ENCODE results near the gene GABRA5. TPM values are rescaled to one million over a fixed set of nuclear protein-coding genes. Genes with fewer than 3 reads are reported as not detected.

GABRA5 gene
- total RNA-seq, 1 donor from 2014 or later: not detected

DNA sequence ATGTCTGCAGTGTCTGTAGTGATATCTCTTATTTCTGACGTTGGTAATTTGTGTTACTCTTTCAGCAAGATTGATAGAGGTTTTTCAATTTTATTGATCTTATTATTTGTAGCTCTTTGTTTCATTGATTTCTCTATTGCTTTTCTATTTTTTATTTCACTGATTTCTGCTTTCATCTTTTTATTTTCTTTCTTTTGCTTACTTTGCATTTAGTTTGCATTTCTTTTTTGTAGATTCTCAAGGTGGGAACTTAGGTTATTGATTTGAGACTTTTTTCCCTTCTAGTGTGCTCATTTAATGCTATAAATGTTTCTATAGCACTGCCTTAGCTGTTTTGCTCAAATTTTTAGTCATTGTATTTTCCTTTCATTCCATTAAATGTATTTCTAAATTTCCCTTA is 54.6 kb downstream of the GABRA5 start:
- intact Hi-C loops (cut with micrococcal nuclease): no loop called here
- H3K36me3 Mint-ChIP-seq (ENCODE audit: low read depth): no peaks in the 10 kb centered on the region
- H3K4me3 Mint-ChIP-seq: no peak overlapping the region
- H3K27me3 Mint-ChIP-seq: no peaks in the 10 kb centered on the region
- no peaks in the 10 kb centered on the region for H3K4me1 Mint-ChIP-seq
- no peak overlapping the region for H3K27ac Mint-ChIP-seq
- DNase-seq: no peak
- peaks cover 10% of the 10 kb centered on the region for H3K9me3 Mint-ChIP-seq

DNA sequence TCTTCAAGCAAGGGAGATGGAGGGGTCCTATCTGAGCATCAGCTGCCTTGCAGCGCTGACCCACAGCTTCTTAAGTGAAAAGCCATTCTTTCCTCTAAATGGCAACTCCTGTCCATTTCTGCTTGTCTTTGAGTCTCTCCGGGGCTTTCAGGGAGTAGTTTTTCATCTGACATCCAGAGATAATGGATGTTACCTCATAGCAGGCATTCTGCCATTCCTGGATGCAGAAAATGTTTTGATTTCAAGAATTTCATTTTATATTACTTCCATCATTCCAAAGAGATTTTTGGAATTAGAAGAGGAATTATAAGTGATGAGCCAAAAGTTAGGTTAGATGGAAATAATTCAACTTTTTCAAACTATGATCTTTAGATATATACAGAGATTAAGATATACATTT is 59.2 kb downstream of the GABRA5 start:
- H3K27me3 Mint-ChIP-seq: no peaks in the 10 kb centered on the region
- H3K27ac Mint-ChIP-seq: no peak overlapping the region
- DNase-seq: no peak
- intact Hi-C loops (cut with micrococcal nuclease): no loop called here
- no peaks in the 10 kb centered on the region for H3K9me3 Mint-ChIP-seq
- H3K4me3 Mint-ChIP-seq: no peak overlapping the region
- no peaks in the 10 kb centered on the region for H3K36me3 Mint-ChIP-seq (ENCODE audit: low read depth)
- H3K4me1 Mint-ChIP-seq: no peaks in the 10 kb centered on the region

GRCh38 chr15:26928051-26928450 is 61.2 kb downstream of the GABRA5 start:
- H3K9me3 Mint-ChIP-seq: no peaks in the 10 kb centered on the region

GRCh38 chr15:26929588-26929987 is 62.7 kb downstream of the GABRA5 start:
- no peaks in the 10 kb centered on the region for H3K4me1 Mint-ChIP-seq
- intact Hi-C loops (cut with micrococcal nuclease): no loop called here
- no peaks in the 10 kb centered on the region for H3K9me3 Mint-ChIP-seq
- DNase-seq: no peak
- H3K27me3 Mint-ChIP-seq: no peaks in the 10 kb centered on the region
- H3K36me3 Mint-ChIP-seq (ENCODE audit: low read depth): no peaks in the 10 kb centered on the region
- no peak overlapping the region for H3K27ac Mint-ChIP-seq
- no peak overlapping the region for H3K4me3 Mint-ChIP-seq

More at GRCh38 chr15:26928051-26928450, 61.2 kb downstream of the GABRA5 start:
- Mint-ChIP-seq H3K36me3 (ENCODE audit: low read depth) (no peaks in the 10 kb centered on the region), H3K27ac (no peak overlapping the region), H3K4me1 (no peaks in the 10 kb centered on the region), H3K4me3 (no peak overlapping the region), H3K27me3 (no peaks in the 10 kb centered on the region)
- intact Hi-C loops (cut with micrococcal nuclease): no loop called here
- DNase-seq: no peak

DNA sequence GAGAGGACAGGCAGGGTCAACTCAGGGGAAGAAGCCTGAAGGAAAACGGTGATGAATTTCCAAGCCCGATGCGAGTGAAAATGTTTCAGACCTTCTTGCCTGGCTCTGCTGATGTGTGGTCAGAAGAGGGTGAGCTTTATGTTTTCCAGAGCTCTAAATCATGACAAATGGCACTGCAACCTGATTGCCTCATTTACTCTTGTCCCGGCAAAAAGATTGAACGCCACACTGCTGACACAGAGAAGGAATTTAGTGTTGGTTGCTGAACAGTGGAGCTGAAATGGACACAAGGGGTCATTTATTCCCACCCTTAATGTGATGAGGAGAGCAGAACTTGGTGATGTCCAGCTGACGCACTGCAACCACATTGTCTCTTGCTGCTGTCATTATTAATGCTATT is 68.0 kb downstream of the GABRA5 start:
- Mint-ChIP-seq H3K4me3 (no peak overlapping the region), H3K27me3 (no peaks in the 10 kb centered on the region), H3K36me3 (ENCODE audit: low read depth) (no peaks in the 10 kb centered on the region), H3K9me3 (no peaks in the 10 kb centered on the region), H3K27ac (no peak overlapping the region), H3K4me1 (no peaks in the 10 kb centered on the region)
- no peak for DNase-seq
- intact Hi-C loops (cut with micrococcal nuclease): no loop called here

- Mint-ChIP-seq H3K27me3 (no peaks in the 10 kb centered on the region), H3K9me3 (no peaks in the 10 kb centered on the region), H3K4me3 (no peak overlapping the region), H3K4me1 (no peaks in the 10 kb centered on the region), H3K36me3 (ENCODE audit: low read depth) (no peaks in the 10 kb centered on the region), H3K27ac (no peak overlapping the region)
- intact Hi-C loops (cut with micrococcal nuclease): no loop called here
- DNase-seq: no peak
Measured at GRCh38 chr15:26935322-26935721, 68.5 kb downstream of the GABRA5 start.

GRCh38 chr15:26936502-26936901 is 69.6 kb downstream of the GABRA5 start:
- intact Hi-C loops (cut with micrococcal nuclease): no loop called here
- no peaks in the 10 kb centered on the region for H3K4me1 Mint-ChIP-seq
- no peak overlapping the region for H3K27ac Mint-ChIP-seq
- DNase-seq: no peak
- H3K36me3 Mint-ChIP-seq (ENCODE audit: low read depth): no peaks in the 10 kb centered on the region
- H3K9me3 Mint-ChIP-seq: no peaks in the 10 kb centered on the region
- H3K4me3 Mint-ChIP-seq: no peak overlapping the region
- no peaks in the 10 kb centered on the region for H3K27me3 Mint-ChIP-seq

DNA sequence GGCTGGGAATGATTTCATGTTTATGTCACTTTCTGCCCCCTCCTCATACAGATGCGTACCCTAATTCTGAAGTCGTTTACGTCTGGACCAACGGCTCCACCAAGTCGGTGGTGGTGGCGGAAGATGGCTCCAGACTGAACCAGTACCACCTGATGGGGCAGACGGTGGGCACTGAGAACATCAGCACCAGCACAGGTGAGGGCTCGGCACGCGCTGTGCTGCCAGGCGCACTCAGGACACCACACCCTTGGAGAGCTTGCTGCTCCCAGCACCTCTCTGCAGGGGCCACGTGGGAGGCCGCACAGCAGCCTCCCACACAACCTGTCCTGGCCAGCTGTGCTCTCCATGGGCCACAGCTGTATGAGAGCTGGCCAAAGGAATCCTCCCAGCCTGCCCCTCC is 70.3 kb downstream of the GABRA5 start:
- Mint-ChIP-seq H3K27ac (no peak overlapping the region), H3K9me3 (no peaks in the 10 kb centered on the region), H3K36me3 (ENCODE audit: low read depth) (no peaks in the 10 kb centered on the region), H3K27me3 (no peaks in the 10 kb centered on the region), H3K4me1 (no peaks in the 10 kb centered on the region), H3K4me3 (no peak overlapping the region)
- intact Hi-C loops (cut with micrococcal nuclease): no loop called here
- DNase-seq: no peak

DNA sequence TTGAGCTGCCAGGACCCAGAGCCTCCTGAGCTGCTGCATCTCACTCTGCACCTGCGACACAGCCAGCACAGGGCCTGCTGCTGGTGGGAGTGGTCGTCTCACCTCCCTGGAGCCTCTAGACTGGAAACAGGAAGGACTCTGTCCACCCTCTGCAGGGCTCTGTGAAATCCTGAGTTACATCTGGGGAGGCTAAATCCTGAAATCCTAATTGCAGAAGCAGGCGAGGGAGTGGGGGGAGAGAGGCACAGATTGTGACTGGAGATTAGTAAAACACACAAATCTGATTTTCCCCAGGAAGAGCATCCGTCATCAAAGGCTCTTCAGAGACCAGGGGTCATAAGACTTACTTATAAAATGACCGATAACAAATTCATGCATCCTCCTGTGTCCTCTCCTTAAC is 72.5 kb downstream of the GABRA5 start:
- Mint-ChIP-seq H3K9me3 (peaks cover 5% of the 10 kb centered on the region), H3K27me3 (no peaks in the 10 kb centered on the region), H3K4me1 (no peaks in the 10 kb centered on the region), H3K4me3 (no peak overlapping the region), H3K36me3 (ENCODE audit: low read depth) (no peaks in the 10 kb centered on the region), H3K27ac (no peak overlapping the region)
- intact Hi-C loops (cut with micrococcal nuclease): no loop called here
- DNase-seq: no peak

- H3K27me3 Mint-ChIP-seq: no peaks in the 10 kb centered on the region
- H3K4me1 Mint-ChIP-seq: no peaks in the 10 kb centered on the region
- no peaks in the 10 kb centered on the region for H3K36me3 Mint-ChIP-seq (ENCODE audit: low read depth)
- intact Hi-C loops (cut with micrococcal nuclease): no loop called here
- no peak overlapping the region for H3K27ac Mint-ChIP-seq
- peaks cover 5% of the 10 kb centered on the region for H3K9me3 Mint-ChIP-seq
- no peak for DNase-seq
- H3K4me3 Mint-ChIP-seq: no peak overlapping the region
Measured at GRCh38 chr15:26941489-26941888, 74.6 kb downstream of the GABRA5 start.

- no peaks in the 10 kb centered on the region for H3K4me1 Mint-ChIP-seq
- intact Hi-C loops (cut with micrococcal nuclease): no loop called here
- no peaks in the 10 kb centered on the region for H3K36me3 Mint-ChIP-seq (ENCODE audit: low read depth)
- H3K9me3 Mint-ChIP-seq: peaks cover 5% of the 10 kb centered on the region
- DNase-seq: no peak
- no peaks in the 10 kb centered on the region for H3K27me3 Mint-ChIP-seq
- H3K4me3 Mint-ChIP-seq: no peak overlapping the region
- H3K27ac Mint-ChIP-seq: no peak overlapping the region
Measured at GRCh38 chr15:26943866-26944265, 77.0 kb downstream of the GABRA5 start.

GRCh38 chr15:26945046-26945445 is 78.2 kb downstream of the GABRA5 start:
- H3K27ac Mint-ChIP-seq: no peak overlapping the region
- peaks cover 5% of the 10 kb centered on the region for H3K9me3 Mint-ChIP-seq
- no peaks in the 10 kb centered on the region for H3K27me3 Mint-ChIP-seq
- no peak for DNase-seq
- no peaks in the 10 kb centered on the region for H3K4me1 Mint-ChIP-seq
- no peak overlapping the region for H3K4me3 Mint-ChIP-seq
- no peaks in the 10 kb centered on the region for H3K36me3 Mint-ChIP-seq (ENCODE audit: low read depth)
- intact Hi-C loops (cut with micrococcal nuclease): no loop called here

GRCh38 chr15:26950001-26950400 is 83.1 kb downstream of the GABRA5 start:
- no peak for DNase-seq
- no peak overlapping the region for H3K4me3 Mint-ChIP-seq
- H3K27ac Mint-ChIP-seq: no peak overlapping the region
- H3K27me3 Mint-ChIP-seq: no peaks in the 10 kb centered on the region
- no peaks in the 10 kb centered on the region for H3K4me1 Mint-ChIP-seq
- H3K9me3 Mint-ChIP-seq: peaks cover 3% of the 10 kb centered on the region
- intact Hi-C loops (cut with micrococcal nuclease): no loop called here
- no peaks in the 10 kb centered on the region for H3K36me3 Mint-ChIP-seq (ENCODE audit: low read depth)

DNA sequence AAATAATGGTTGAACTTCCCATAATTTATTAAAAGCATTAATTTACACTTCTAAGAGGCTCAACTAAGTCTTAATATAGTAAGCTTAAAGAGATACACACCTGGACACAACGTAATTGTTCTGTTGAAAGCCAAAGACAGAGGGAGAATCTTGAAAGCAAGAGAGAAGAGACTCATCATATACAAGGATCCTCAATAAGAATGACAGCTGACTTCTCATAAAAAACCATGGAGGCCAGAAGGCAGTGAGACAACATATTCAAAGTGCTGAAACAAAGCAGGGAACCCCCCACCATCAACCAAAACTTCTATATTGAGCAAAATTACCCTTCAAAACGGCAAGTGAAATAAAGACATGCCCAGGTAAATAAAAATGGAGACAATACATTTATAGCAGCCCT is 87.5 kb downstream of the GABRA5 start:
- DNase-seq: no peak

DNA sequence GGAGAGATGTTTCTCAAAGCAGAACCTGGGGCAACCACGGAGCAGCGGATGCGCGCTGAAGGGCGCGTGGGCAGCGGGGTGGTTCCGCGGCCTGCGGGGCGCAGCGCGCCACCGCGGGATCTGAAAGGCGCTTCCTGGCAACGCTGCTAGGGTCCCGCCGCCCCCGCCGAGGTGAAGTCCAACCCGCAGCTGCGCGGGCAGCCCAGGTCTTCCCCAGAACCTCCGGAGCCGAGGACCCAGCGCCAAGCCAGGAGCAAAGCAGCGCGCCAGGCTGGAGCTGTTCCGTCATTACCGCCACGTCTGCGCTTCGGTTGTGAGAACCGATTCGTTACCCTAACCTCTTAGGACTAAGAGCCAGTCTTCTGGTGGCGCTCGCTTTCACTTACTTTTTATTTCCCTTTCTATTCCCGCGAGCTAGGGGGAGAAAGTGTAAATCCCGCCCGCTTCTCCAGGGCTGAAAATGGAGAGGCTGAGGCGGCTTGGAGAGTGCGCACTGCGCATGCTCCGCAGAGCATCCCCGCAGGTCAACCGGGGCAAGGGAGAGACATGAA is 100.9 kb downstream of the GABRA5 start:
- H3K9me3 Mint-ChIP-seq: peaks cover 4% of the 10 kb centered on the region
- H3K4me3 Mint-ChIP-seq: no peak overlapping the region
- DNase-seq: no peak
- H3K27ac Mint-ChIP-seq: no peak overlapping the region
- intact Hi-C loops (cut with micrococcal nuclease): no loop called here
- H3K36me3 Mint-ChIP-seq (ENCODE audit: low read depth): no peaks in the 10 kb centered on the region
- H3K27me3 Mint-ChIP-seq: peaks cover 7% of the 10 kb centered on the region
- no peaks in the 10 kb centered on the region for H3K4me1 Mint-ChIP-seq

More for the DNA sequence above, 87.5 kb downstream of the GABRA5 start:
- Mint-ChIP-seq H3K4me3 (no peak overlapping the region), H3K27ac (no peak overlapping the region), H3K27me3 (no peaks in the 10 kb centered on the region), H3K4me1 (no peaks in the 10 kb centered on the region), H3K9me3 (peaks cover 3% of the 10 kb centered on the region), H3K36me3 (ENCODE audit: low read depth) (no peaks in the 10 kb centered on the region)
- intact Hi-C loops (cut with micrococcal nuclease): no loop called here
